HEK293 (cell line): ENCODE results near the gene KIF25.
"Not testable (repeated sequence)": the region's sequence is repeated elsewhere in the genome, so short reads cannot be mapped to it uniquely, and the experiment has no call there.

Experiments used
- CTCF ChIA-PET: fragments of 350-600 bp; formaldehyde crosslinking; extraction: SDS; loops from one replicate; lab custom pipeline; 2021; ENCODE audit warnings: antibody characterized with exemption; lab: Yijun Ruan, JAX
- POLR2A ChIA-PET: fragments of 300-600 bp; formaldehyde crosslinking; extraction: SDS; loops from one replicate; lab custom pipeline; 2020; ENCODE audit warnings: antibody characterized with exemption, inconsistent platforms; lab: Yijun Ruan, JAX
- H3K27ac ChIP-seq: fragments of 200-500 bp; sonication (Bioruptor generic); 2 replicates; pipeline ENCODE4 v1.5.1; 2014; ENCODE audit warnings: low read depth, low read length, control low read depth, inconsistent platforms; ENCODE audit errors: extremely low read depth
- H3K36me3 ChIP-seq, 2 experiments: fragments of 200-500 bp in 1 of 2; sonication (Bioruptor generic) in 1 of 2; 1 replicate in 1 of 2; 2 replicates in 1 of 2; pipeline ENCODE4 v1.5.1; 2014 to 2017; ENCODE audit warnings: inconsistent platforms in 2 of 2, low read length in 2 of 2; ENCODE audit not compliant: control insufficient read depth in 2 of 2, insufficient read depth in 1 of 2
- H3K4me1 ChIP-seq: fragments of 200-500 bp; sonication (Bioruptor generic); 2 replicates; pipeline ENCODE4 v1.5.1; 2014; ENCODE audit warnings: mild to moderate bottlenecking, low read length, inconsistent platforms; ENCODE audit not compliant: control insufficient read depth, insufficient read depth
- H3K4me3 ChIP-seq: 2 replicates; pipeline ENCODE4 v1.5.1; 2011; ENCODE audit warnings: low read depth, mild to moderate bottlenecking, control low read depth, low read length, moderate library complexity
- H3K9me3 ChIP-seq: fragments of 200-500 bp; sonication (Bioruptor generic); 2 replicates; pipeline ENCODE4 v1.5.1; 2014; ENCODE audit warnings: low read depth, low read length, inconsistent platforms; ENCODE audit not compliant: control insufficient read depth, insufficient read depth
- GLIS1 ChIP-seq: fragments of 450-650 bp; formaldehyde crosslinking; IDR thresholded peaks from 2 replicates; pipeline ENCODE4 v1.5.1; 2016; ENCODE audit warnings: missing biosample characterization, missing genetic modification characterization
- GLIS2 ChIP-seq: fragments of 450-650 bp; formaldehyde crosslinking; IDR thresholded peaks from 2 replicates; pipeline ENCODE4 v1.5.1; 2016; ENCODE audit warnings: missing biosample characterization, missing genetic modification characterization
- OVOL3 ChIP-seq: fragments of 450-650 bp; formaldehyde crosslinking; IDR thresholded peaks from 2 replicates; pipeline ENCODE4 v1.5.1; 2016; ENCODE audit warnings: missing biosample characterization, missing genetic modification characterization
- PRDM10 ChIP-seq: fragments of 450-650 bp; formaldehyde crosslinking; IDR thresholded peaks from 2 replicates; pipeline ENCODE4 v1.5.1; 2016; ENCODE audit warnings: missing biosample characterization, missing genetic modification characterization
- SP3 ChIP-seq: fragments of 450-650 bp; formaldehyde crosslinking; IDR thresholded peaks from 2 replicates; pipeline ENCODE4 v1.5.1; 2016; ENCODE audit warnings: missing biosample characterization, missing genetic modification characterization
- TCF7L2 ChIP-seq: IDR thresholded peaks from 2 replicates; pipeline ENCODE4 v1.6.1; 2011; ENCODE audit warnings: low read depth, mild to moderate bottlenecking, inconsistent platforms, low read length, moderate library complexity, borderline replicate concordance
- TRIM28 ChIP-seq: IDR thresholded peaks from 2 replicates; pipeline ENCODE4 v1.6.1; 2011; ENCODE audit warnings: low read length, control low read depth, borderline replicate concordance
- ZBTB1 ChIP-seq: fragments of 450-650 bp; formaldehyde crosslinking; IDR thresholded peaks from 2 replicates; pipeline ENCODE4 v1.5.1; 2016; ENCODE audit warnings: missing biosample characterization, missing genetic modification characterization
- ZBTB17 ChIP-seq: fragments of 450-650 bp; formaldehyde crosslinking; IDR thresholded peaks from 2 replicates; pipeline ENCODE4 v1.5.1; 2016; ENCODE audit warnings: missing biosample characterization, missing genetic modification characterization
- ZIC2 ChIP-seq: fragments of 450-650 bp; formaldehyde crosslinking; IDR thresholded peaks from 2 replicates; pipeline ENCODE4 v1.5.1; 2016; ENCODE audit warnings: missing biosample characterization, missing genetic modification characterization
- ZNF19 ChIP-seq: fragments of 450-650 bp; formaldehyde crosslinking; IDR thresholded peaks from 2 replicates; pipeline ENCODE4; 2016; ENCODE audit warnings: missing biosample characterization, missing genetic modification characterization, low read depth
- ZNF211 ChIP-seq: fragments of 450-650 bp; formaldehyde crosslinking; IDR thresholded peaks from 2 replicates; pipeline ENCODE4 v1.5.1; 2016; ENCODE audit warnings: low read depth, missing biosample characterization, missing genetic modification characterization
- ZNF335 ChIP-seq: fragments of 450-650 bp; formaldehyde crosslinking; conservative IDR thresholded peaks from 2 replicates; pipeline ENCODE4 v1.5.1; 2016; ENCODE audit warnings: missing biosample characterization, missing genetic modification characterization
- ZNF560 ChIP-seq: fragments of 450-650 bp; formaldehyde crosslinking; IDR thresholded peaks from 2 replicates; pipeline ENCODE4 v1.5.1; 2017; ENCODE audit warnings: missing biosample characterization, missing genetic modification characterization, borderline replicate concordance
- ZNF629 ChIP-seq: fragments of 450-650 bp; formaldehyde crosslinking; IDR thresholded peaks from 2 replicates; pipeline ENCODE4 v1.5.1; 2017; ENCODE audit warnings: missing biosample characterization, missing genetic modification characterization
- ZNF677 ChIP-seq: fragments of 450-650 bp; IDR thresholded peaks from 2 replicates; pipeline ENCODE4 v1.5.0; 2018; ENCODE audit warnings: missing biosample characterization, mild to moderate bottlenecking, missing genetic modification characterization, moderate library complexity
- ZNF701 ChIP-seq: fragments of 450-650 bp; formaldehyde crosslinking; IDR thresholded peaks from 2 replicates; pipeline ENCODE4 v1.5.1; 2016; ENCODE audit warnings: missing biosample characterization, missing genetic modification characterization
- TF ChIP-seq, protein P1 (sequence below): fragments of 450-650 bp; formaldehyde crosslinking; IDR thresholded peaks from 2 replicates; pipeline ENCODE4; 2016; ENCODE audit warnings: missing biosample characterization, missing genetic modification characterization
- TF ChIP-seq, protein P2 (sequence below): fragments of 450-650 bp; formaldehyde crosslinking; IDR thresholded peaks from 2 replicates; pipeline ENCODE4 v1.5.1; 2016; ENCODE audit warnings: missing biosample characterization, missing genetic modification characterization
- TF ChIP-seq, protein P3 (sequence below): fragments of 450-650 bp; formaldehyde crosslinking; IDR thresholded peaks from 2 replicates; pipeline ENCODE4 v1.5.1; 2016; ENCODE audit warnings: missing biosample characterization, missing genetic modification characterization, borderline replicate concordance
- TF ChIP-seq, protein P4 (sequence below): fragments of 450-650 bp; formaldehyde crosslinking; IDR thresholded peaks from 2 replicates; pipeline ENCODE4 v1.5.1; 2017; ENCODE audit warnings: missing biosample characterization, mild to moderate bottlenecking, missing genetic modification characterization, moderate library complexity
- TF ChIP-seq, protein P5 (sequence below): fragments of 450-650 bp; formaldehyde crosslinking; IDR thresholded peaks from 2 replicates; pipeline ENCODE4 v1.5.1; 2016; ENCODE audit warnings: missing biosample characterization, missing genetic modification characterization

KIF25 gene

DNA sequence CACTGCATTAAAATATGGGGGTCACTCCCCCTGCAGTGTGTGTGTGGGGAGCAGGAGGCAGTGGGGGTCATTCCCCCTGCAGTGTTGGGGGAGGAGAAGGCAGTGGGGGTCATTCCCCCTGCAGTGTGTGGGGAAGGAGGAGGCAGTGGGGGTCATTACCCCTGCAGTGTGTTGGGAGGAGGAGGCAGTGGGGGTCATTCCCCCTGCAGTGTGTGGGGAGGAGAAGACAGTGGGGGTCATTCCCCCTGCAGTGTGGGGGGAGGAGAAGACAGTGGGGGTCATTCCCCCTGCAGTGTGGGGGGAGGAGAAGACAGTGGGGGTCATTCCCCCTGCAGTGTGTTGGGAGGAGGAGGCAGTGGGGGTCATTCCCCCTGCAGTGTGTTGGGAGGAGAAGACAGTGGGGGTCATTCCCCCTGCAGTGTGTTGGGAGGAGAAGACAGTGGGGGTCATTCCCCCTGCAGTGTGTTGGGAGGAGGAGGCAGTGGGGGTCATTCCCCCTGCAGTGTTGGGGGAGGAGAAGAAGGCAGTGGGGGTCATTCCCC, 21.3 kb upstream of the KIF25 start:
- H3K27ac ChIP-seq, H3K9me3 ChIP-seq, H3K4me1 ChIP-seq, POLR2A ChIA-PET, H3K4me3 ChIP-seq: not testable (repeated sequence)
- peaks cover 0 to 10% of the 10 kb centered on the region in 2 experiments; a peak in 1 of 3 replicates for H3K36me3 ChIP-seq
- CTCF ChIA-PET: interaction anchor here (0.6 kb wide), 1 partner anchor 8 kb away, joined by 3 read pairs; no protein-coding TSS in a partner anchor
- TF ChIP-seq GLIS2 (tag by site-specific recombination): peak; percentile 51; the same call in 1 of the 2 replicates
- peak; percentile 99 for TF ChIP-seq GLIS1
- peak; percentile 96 for TF ChIP-seq ZIC2 (tag by site-specific recombination)

GRCh38 chr6:167976708-167977107, 20.8 kb upstream of the KIF25 start:
- CTCF ChIA-PET: interaction anchor here (0.6 kb wide), 1 partner anchor 8 kb away, joined by 3 read pairs; no protein-coding TSS in a partner anchor

More at GRCh38 chr6:167976708-167977107, 20.8 kb upstream of the KIF25 start:
- H3K4me1 ChIP-seq: no peaks in the 10 kb centered on the region
- peaks cover 0 to 6% of the 10 kb centered on the region in 2 experiments; a peak in 1 of 3 replicates for H3K36me3 ChIP-seq
- no peak overlapping the region for H3K27ac ChIP-seq
- TF ChIP-seq, protein P1, sequence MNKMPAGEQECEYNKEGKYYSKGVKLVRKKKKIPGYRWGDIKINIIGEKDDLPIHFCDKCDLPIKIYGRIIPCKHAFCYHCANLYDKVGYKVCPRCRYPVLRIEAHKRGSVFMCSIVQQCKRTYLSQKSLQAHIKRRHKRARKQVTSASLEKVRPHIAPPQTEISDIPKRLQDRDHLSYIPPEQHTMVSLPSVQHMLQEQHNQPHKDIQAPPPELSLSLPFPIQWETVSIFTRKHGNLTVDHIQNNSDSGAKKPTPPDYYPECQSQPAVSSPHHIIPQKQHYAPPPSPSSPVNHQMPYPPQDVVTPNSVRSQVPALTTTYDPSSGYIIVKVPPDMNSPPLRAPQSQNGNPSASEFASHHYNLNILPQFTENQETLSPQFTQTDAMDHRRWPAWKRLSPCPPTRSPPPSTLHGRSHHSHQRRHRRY: no peak
- TF ChIP-seq ZBTB17 (no peak), ZNF335 (tag by site-specific recombination) (no peak), ZNF211 (tag by site-specific recombination) (no peak), ZNF629 (tag by site-specific recombination) (no peak), PRDM10 (tag by site-specific recombination) (no peak), ZNF19 (tag by site-specific recombination) (no peak), ZBTB1 (no peak), TCF7L2 (no peak), ZNF677 (no peak), TRIM28 (no peak), ZNF560 (tag by site-specific recombination) (no peak), SP3 (tag by site-specific recombination) (no peak), OVOL3 (no peak), ZNF701 (tag by site-specific recombination) (no peak)
- TF ChIP-seq, protein P2, sequence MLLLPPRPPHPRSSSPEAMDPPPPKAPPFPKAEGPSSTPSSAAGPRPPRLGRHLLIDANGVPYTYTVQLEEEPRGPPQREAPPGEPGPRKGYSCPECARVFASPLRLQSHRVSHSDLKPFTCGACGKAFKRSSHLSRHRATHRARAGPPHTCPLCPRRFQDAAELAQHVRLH (tag by site-specific recombination): no peak
- TF ChIP-seq, protein P3, sequence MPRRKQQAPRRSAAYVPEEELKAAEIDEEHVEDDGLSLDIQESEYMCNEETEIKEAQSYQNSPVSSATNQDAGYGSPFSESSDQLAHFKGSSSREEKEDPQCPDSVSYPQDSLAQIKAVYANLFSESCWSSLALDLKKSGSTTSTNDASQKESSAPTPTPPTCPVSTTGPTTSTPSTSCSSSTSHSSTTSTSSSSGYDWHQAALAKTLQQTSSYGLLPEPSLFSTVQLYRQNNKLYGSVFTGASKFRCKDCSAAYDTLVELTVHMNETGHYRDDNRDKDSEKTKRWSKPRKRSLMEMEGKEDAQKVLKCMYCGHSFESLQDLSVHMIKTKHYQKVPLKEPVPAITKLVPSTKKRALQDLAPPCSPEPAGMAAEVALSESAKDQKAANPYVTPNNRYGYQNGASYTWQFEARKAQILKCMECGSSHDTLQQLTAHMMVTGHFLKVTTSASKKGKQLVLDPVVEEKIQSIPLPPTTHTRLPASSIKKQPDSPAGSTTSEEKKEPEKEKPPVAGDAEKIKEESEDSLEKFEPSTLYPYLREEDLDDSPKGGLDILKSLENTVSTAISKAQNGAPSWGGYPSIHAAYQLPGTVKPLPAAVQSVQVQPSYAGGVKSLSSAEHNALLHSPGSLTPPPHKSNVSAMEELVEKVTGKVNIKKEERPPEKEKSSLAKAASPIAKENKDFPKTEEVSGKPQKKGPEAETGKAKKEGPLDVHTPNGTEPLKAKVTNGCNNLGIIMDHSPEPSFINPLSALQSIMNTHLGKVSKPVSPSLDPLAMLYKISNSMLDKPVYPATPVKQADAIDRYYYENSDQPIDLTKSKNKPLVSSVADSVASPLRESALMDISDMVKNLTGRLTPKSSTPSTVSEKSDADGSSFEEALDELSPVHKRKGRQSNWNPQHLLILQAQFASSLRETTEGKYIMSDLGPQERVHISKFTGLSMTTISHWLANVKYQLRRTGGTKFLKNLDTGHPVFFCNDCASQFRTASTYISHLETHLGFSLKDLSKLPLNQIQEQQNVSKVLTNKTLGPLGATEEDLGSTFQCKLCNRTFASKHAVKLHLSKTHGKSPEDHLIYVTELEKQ (tag by site-specific recombination): no peak
- TF ChIP-seq, protein P4, sequence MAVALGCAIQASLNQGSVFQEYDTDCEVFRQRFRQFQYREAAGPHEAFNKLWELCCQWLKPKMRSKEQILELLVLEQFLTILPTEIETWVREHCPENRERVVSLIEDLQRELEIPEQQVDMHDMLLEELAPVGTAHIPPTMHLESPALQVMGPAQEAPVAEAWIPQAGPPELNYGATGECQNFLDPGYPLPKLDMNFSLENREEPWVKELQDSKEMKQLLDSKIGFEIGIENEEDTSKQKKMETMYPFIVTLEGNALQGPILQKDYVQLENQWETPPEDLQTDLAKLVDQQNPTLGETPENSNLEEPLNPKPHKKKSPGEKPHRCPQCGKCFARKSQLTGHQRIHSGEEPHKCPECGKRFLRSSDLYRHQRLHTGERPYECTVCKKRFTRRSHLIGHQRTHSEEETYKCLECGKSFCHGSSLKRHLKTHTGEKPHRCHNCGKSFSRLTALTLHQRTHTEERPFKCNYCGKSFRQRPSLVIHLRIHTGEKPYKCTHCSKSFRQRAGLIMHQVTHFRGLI (tag by site-specific recombination): no peak
- TF ChIP-seq, protein P5, sequence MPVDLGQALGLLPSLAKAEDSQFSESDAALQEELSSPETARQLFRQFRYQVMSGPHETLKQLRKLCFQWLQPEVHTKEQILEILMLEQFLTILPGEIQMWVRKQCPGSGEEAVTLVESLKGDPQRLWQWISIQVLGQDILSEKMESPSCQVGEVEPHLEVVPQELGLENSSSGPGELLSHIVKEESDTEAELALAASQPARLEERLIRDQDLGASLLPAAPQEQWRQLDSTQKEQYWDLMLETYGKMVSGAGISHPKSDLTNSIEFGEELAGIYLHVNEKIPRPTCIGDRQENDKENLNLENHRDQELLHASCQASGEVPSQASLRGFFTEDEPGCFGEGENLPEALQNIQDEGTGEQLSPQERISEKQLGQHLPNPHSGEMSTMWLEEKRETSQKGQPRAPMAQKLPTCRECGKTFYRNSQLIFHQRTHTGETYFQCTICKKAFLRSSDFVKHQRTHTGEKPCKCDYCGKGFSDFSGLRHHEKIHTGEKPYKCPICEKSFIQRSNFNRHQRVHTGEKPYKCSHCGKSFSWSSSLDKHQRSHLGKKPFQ (tag by site-specific recombination): no peak
- POLR2A ChIA-PET: no interaction called here
- H3K9me3 ChIP-seq: no peaks in the 10 kb centered on the region
- H3K4me3 ChIP-seq: no peak overlapping the region
